ENCODE results near the gene ZKSCAN5. TPM values are rescaled to one million over a fixed set of nuclear protein-coding genes. Genes with fewer than 3 reads are reported as not detected.

The ZKSCAN5 gene
- total and polyA plus RNA-seq, 2 of the 8 experiments (the other 6 are each of a cell fraction or from before 2014, with no cell fraction given), result 5.3 to 13.5 TPM

DNA sequence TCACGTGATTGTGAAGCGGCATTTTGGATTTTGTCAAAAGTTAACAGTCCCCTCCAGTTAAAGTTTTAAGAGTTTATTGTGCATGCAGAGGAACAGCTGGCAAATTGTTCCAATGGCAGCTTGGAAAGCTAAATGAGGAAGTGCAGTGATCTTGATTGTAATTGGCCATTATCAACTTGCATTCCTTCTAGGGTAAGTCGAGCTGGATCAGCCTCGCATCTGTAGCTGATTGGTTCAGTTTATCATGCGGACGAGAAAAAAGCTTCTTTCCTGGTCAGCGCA is 31.2 kb upstream of the ZKSCAN5 start:
- no peak overlapping the region for H3K56ac ChIP-seq (replicated peaks; ENCODE audit: insufficient read length, low read depth, low read length)
- no peaks in the 10 kb centered on the region for H3K4me1 ChIP-seq (replicated peaks in 1 of 4; ENCODE audit: control insufficient read depth in 3 of 4, insufficient read depth in 4 of 4, low read length in 3 of 4)
- no peaks in the 10 kb centered on the region for H3K9me3 ChIP-seq (ENCODE audit: insufficient read depth in 2 of 2, low read depth in 1 of 2, low read length in 1 of 2)
- no peak overlapping the region for H2AK5ac ChIP-seq (ENCODE audit: low read depth, low read length)
- no peaks in the 10 kb centered on the region for H3K27me3 ChIP-seq (replicated peaks in 1 of 4; ENCODE audit: control insufficient read depth in 3 of 4, extremely low read depth in 1 of 4, insufficient read depth in 3 of 4, low read length in 3 of 4)
- H3K4me2 ChIP-seq (ENCODE audit: insufficient read depth in 1 of 2, low read depth in 2 of 2, low read length in 2 of 2), result peak overlapping the region; percentile 78 to 86
- POLR2A ChIA-PET (ENCODE audit: partially characterized antibody), result interaction anchor here (0.6 to 2.8 kb wide), 17 partner anchors 8 to 470 kb away, joined by 3 to 10 read pairs (median 4); partner anchors contain the start of genes ATP5MF, BUD31, PDAP1 and ZKSCAN5
- H3K14ac ChIP-seq (ENCODE audit: insufficient read length), result no peak overlapping the region
- H3K27ac ChIP-seq (ENCODE audit: low read depth, low read length), result 0 out of 2 replicates have a peak overlapping the region, but pooled peaks have one; percentile 7
- peaks cover 6% of the 10 kb centered on the region for H3K79me1 ChIP-seq (ENCODE audit: low read depth, low read length)
- peaks cover 16 to 47% of the 10 kb centered on the region in 2 experiments for H3K79me2 ChIP-seq (ENCODE audit: control insufficient read depth in 1 of 2, insufficient read depth in 2 of 2, low read length in 2 of 2)
- WGBS, 2 experiments (ENCODE audit: extremely low coverage in 1 of 2, insufficient coverage in 1 of 2, insufficient read length in 1 of 2, insufficient replicate concordance in 2 of 2, low coverage in 1 of 2, low lambda C conversion rate in 2 of 2, missing lambda C conversion rate in 1 of 2), result 10% methylated on average over 7 of the region's 7 CpGs; no CpG with 5 or more reads in 1 of the 2 experiments
- no peak overlapping the region for H2BK20ac ChIP-seq (ENCODE audit: low read length)
- 0 out of 2 replicates have a peak overlapping the region, but pooled peaks have one; percentile 14 for H3K18ac ChIP-seq (ENCODE audit: extremely low read depth, low read length)
- no peak overlapping the region for H2BK15ac ChIP-seq (ENCODE audit: low read length)
- no peak overlapping the region for H2BK120ac ChIP-seq (replicated peaks; ENCODE audit: low read depth, low read length)
- peak overlapping the region; percentile 55; the same call in 1 of the 2 replicates for H2AFZ ChIP-seq (ENCODE audit: low read length)
- FAIRE-seq (no peak), DNase-seq (ENCODE audit: low read depth in 1 of 2, low spot score in 2 of 2) (no peak)
- H3K4me3 ChIP-seq (ENCODE audit: extremely low read depth in 1 of 4, insufficient read depth in 2 of 4, low read depth in 3 of 4, low read length in 4 of 4), result peak overlapping the region; percentile 75 to 91 (median 90)
- no peak overlapping the region for H4K91ac ChIP-seq (replicated peaks; ENCODE audit: insufficient read length, low read length)
- H4K8ac ChIP-seq (ENCODE audit: extremely low read depth, insufficient read depth, low read length), result no peak overlapping the region; the same call in 1 of the 2 replicates
- H4K5ac ChIP-seq (ENCODE audit: insufficient read length, low read depth, low read length), result no peak overlapping the region
- no peak overlapping the region for H2BK5ac ChIP-seq (ENCODE audit: low read depth, low read length)
- CTCF ChIA-PET (ENCODE audit: partially characterized antibody), result interaction anchor here (1.1 to 1.4 kb wide), 2 partner anchors 13 to 15 kb away, joined by 3 to 4 read pairs; no protein-coding TSS in a partner anchor
- peak overlapping the region in 3 of 4 experiments; percentile 78 to 91 (median 78); a peak in 6 of 7 replicates for H3K9ac ChIP-seq (replicated peaks in 1 of 4; ENCODE audit: extremely low read depth in 1 of 4, low read depth in 3 of 4, low read length in 3 of 4)
- peaks cover 0 to 5% (median 1%) of the 10 kb centered on the region in 4 experiments; a peak in 4 of 8 replicates for H3K36me3 ChIP-seq (ENCODE audit: control insufficient read depth in 2 of 4, insufficient read depth in 4 of 4, low read length in 3 of 4)
- peaks cover 0 to 4% of the 10 kb centered on the region in 2 experiments for H4K20me1 ChIP-seq (replicated peaks in 1 of 2; ENCODE audit: control insufficient read depth in 1 of 2, insufficient read depth in 2 of 2, low read length in 2 of 2)
- no peak overlapping the region for H3K4ac ChIP-seq (replicated peaks; ENCODE audit: insufficient read length, low read depth, low read length)
- H3K23me2 ChIP-seq (ENCODE audit: low read depth, low read length), result peaks cover 7% of the 10 kb centered on the region
- TF ChIP-seq SIN3A (conservative IDR thresholded peaks at IDR 0.05 in 1 of 2, IDR thresholded peaks at IDR 0.05 in 1 of 2; ENCODE audit: low read depth in 1 of 2, low read length in 2 of 2) (peak in 1 of 2 experiments; percentile 4; a peak in 1 of 4 replicates), RAD21 (IDR thresholded peaks at IDR 0.05 in 1 of 2, conservative IDR thresholded peaks at IDR 0.05 in 1 of 2; ENCODE audit: low read depth in 2 of 2, low read length in 2 of 2) (no peak), SRF (IDR thresholded peaks at IDR 0.05; ENCODE audit: low read depth, low read length) (peak; percentile 2; the same call in 1 of the 2 replicates), SP1 (IDR thresholded peaks at IDR 0.05; ENCODE audit: low read depth, low read length) (no peak), KDM4A (IDR thresholded peaks at IDR 0.05; ENCODE audit: low read depth, low read length, severe bottlenecking) (no peak), CEBPB (IDR thresholded peaks at IDR 0.05; ENCODE audit: low read depth, low read length) (no peak), GABPA (IDR thresholded peaks at IDR 0.05; ENCODE audit: borderline replicate concordance, insufficient read depth, low read length) (no peak)
- H2BK12ac ChIP-seq (ENCODE audit: low read depth, low read length), result no peak overlapping the region
- no peak overlapping the region for H3K23ac ChIP-seq (ENCODE audit: insufficient read length)
